HEK293 (cell line): Measurements from ENCODE around the gene CREB5.

ENCODE experiments used
- ELK4 ChIP-seq: IDR thresholded peaks from 2 replicates; pipeline ENCODE4 v1.6.1; 2011; ENCODE audit warnings: mild to moderate bottlenecking, low read depth, low read length, borderline replicate concordance
- HIC1 ChIP-seq: fragments of 450-650 bp; formaldehyde crosslinking; IDR thresholded peaks from 2 replicates; pipeline ENCODE4 v1.5.1; 2016; ENCODE audit warnings: missing biosample characterization, missing genetic modification characterization
- HOXC10 ChIP-seq: sonication (generic); formaldehyde crosslinking; IDR thresholded peaks from 2 replicates; pipeline ENCODE4 v1.8.1; 2023; ENCODE audit warnings: mild to moderate bottlenecking, missing genetic modification reagents
- KLF17 ChIP-seq: fragments of 450-650 bp; formaldehyde crosslinking; IDR thresholded peaks from 2 replicates; pipeline ENCODE4 v1.5.1; 2016; ENCODE audit warnings: missing biosample characterization, missing genetic modification characterization
- MEIS1 ChIP-seq: sonication (generic); formaldehyde crosslinking; IDR thresholded peaks from 2 replicates; pipeline ENCODE4 v1.8.1; 2022; ENCODE audit warnings: missing genetic modification reagents, mild to moderate bottlenecking, borderline replicate concordance
- PRDM6 ChIP-seq: fragments of 450-650 bp; formaldehyde crosslinking; IDR thresholded peaks from 2 replicates; pipeline ENCODE4 v1.5.1; 2017; ENCODE audit warnings: missing biosample characterization, missing genetic modification characterization
- REPIN1 ChIP-seq: fragments of 450-650 bp; formaldehyde crosslinking; IDR thresholded peaks from 2 replicates; pipeline ENCODE4 v1.5.1; 2017; ENCODE audit warnings: missing biosample characterization, missing genetic modification characterization, low read depth
- TSHZ1 ChIP-seq: fragments of 450-650 bp; formaldehyde crosslinking; IDR thresholded peaks from 2 replicates; pipeline ENCODE4 v1.5.1; 2016; ENCODE audit warnings: missing biosample characterization, missing genetic modification characterization, borderline replicate concordance
- ZBTB44 ChIP-seq: fragments of 450-650 bp; IDR thresholded peaks from 2 replicates; pipeline ENCODE4 v1.5.1; 2018; ENCODE audit warnings: missing biosample characterization, mild to moderate bottlenecking, missing genetic modification characterization
- ZNF174 ChIP-seq: fragments of 450-650 bp; formaldehyde crosslinking; IDR thresholded peaks from 2 replicates; pipeline ENCODE4 v1.5.0; 2017; ENCODE audit warnings: missing biosample characterization, mild to moderate bottlenecking, missing genetic modification characterization
- ZNF280C ChIP-seq: fragments of 450-650 bp; formaldehyde crosslinking; IDR thresholded peaks from 2 replicates; pipeline ENCODE4 v1.5.1; 2016; ENCODE audit warnings: missing biosample characterization, missing genetic modification characterization
- ZNF335 ChIP-seq: fragments of 450-650 bp; formaldehyde crosslinking; conservative IDR thresholded peaks from 2 replicates; pipeline ENCODE4 v1.5.1; 2016; ENCODE audit warnings: missing biosample characterization, missing genetic modification characterization
- ZNF404 ChIP-seq: fragments of 450-650 bp; formaldehyde crosslinking; IDR thresholded peaks from 2 replicates; pipeline ENCODE4 v1.5.1; 2017; ENCODE audit warnings: missing biosample characterization, missing genetic modification characterization
- ZNF48 ChIP-seq: fragments of 450-650 bp; formaldehyde crosslinking; IDR thresholded peaks from 2 replicates; pipeline ENCODE4 v1.5.1; 2016; ENCODE audit warnings: missing biosample characterization, missing genetic modification characterization
- ZNF596 ChIP-seq: fragments of 450-650 bp; IDR thresholded peaks from 2 replicates; pipeline ENCODE4 v1.5.0; 2018; ENCODE audit warnings: missing biosample characterization, mild to moderate bottlenecking, missing genetic modification characterization, moderate library complexity
- ZNF645 ChIP-seq: fragments of 450-650 bp; formaldehyde crosslinking; IDR thresholded peaks from 2 replicates; pipeline ENCODE4; 2016; ENCODE audit warnings: missing biosample characterization, missing genetic modification characterization
- ZNF654 ChIP-seq: fragments of 450-650 bp; formaldehyde crosslinking; IDR thresholded peaks from 2 replicates; pipeline ENCODE4 v1.5.1; 2016; ENCODE audit warnings: low read depth, missing biosample characterization, missing genetic modification characterization
- ZNF664 ChIP-seq: fragments of 450-650 bp; formaldehyde crosslinking; IDR thresholded peaks from 2 replicates; pipeline ENCODE4 v1.5.1; 2016; ENCODE audit warnings: missing biosample characterization, missing genetic modification characterization
- ZNF76 ChIP-seq: fragments of 450-650 bp; formaldehyde crosslinking; IDR thresholded peaks from 2 replicates; pipeline ENCODE4; 2016; ENCODE audit warnings: low read depth, missing biosample characterization, missing genetic modification characterization, borderline replicate concordance
- ZNF776 ChIP-seq: fragments of 450-650 bp; formaldehyde crosslinking; IDR thresholded peaks from 2 replicates; pipeline ENCODE4 v1.5.0; 2017; ENCODE audit warnings: missing biosample characterization, missing genetic modification characterization, borderline replicate concordance
- ZNF777 ChIP-seq: fragments of 450-650 bp; formaldehyde crosslinking; IDR thresholded peaks from 2 replicates; pipeline ENCODE4 v1.5.1; 2017; ENCODE audit warnings: missing biosample characterization, missing genetic modification characterization, borderline replicate concordance
- ZNF837 ChIP-seq: fragments of 450-650 bp; formaldehyde crosslinking; IDR thresholded peaks from 2 replicates; pipeline ENCODE4 v1.5.1; 2016; ENCODE audit warnings: missing biosample characterization, missing genetic modification characterization
- ZSCAN5A ChIP-seq: fragments of 450-650 bp; formaldehyde crosslinking; IDR thresholded peaks from 2 replicates; pipeline ENCODE4 v1.5.1; 2016; ENCODE audit warnings: missing biosample characterization, missing genetic modification characterization

The CREB5 gene

GRCh38 chr7:28433699-28434219 lies 21.4 kb downstream of the CREB5 start (continued):
- TF ChIP-seq ZNF645 (tag by site-specific recombination) (no peak), ZNF654 (tag by site-specific recombination) (no peak), MEIS1 (CRISPR knock-in tag) (no peak), ZNF48 (tag by site-specific recombination) (no peak), HIC1 (tag by site-specific recombination) (no peak), ZNF335 (tag by site-specific recombination) (0 out of 2 replicates have a peak, but pooled peaks have one; percentile 16), ZNF404 (no peak), ZNF76 (tag by site-specific recombination) (no peak), PRDM6 (tag by site-specific recombination) (peak; percentile 97), ZNF776 (no peak), KLF17 (tag by site-specific recombination) (no peak), REPIN1 (tag by site-specific recombination) (no peak), ZNF280C (tag by site-specific recombination) (no peak), ZNF777 (no peak), TSHZ1 (tag by site-specific recombination) (no peak), ZNF837 (tag by site-specific recombination) (no peak), ELK4 (no peak), ZNF664 (tag by site-specific recombination) (no peak), ZNF174 (tag by site-specific recombination) (no peak), ZSCAN5A (tag by site-specific recombination) (no peak), ZBTB44 (tag by site-specific recombination) (peak; percentile 5; the same call in 1 of the 2 replicates), HOXC10 (CRISPR knock-in tag) (no peak), ZNF596 (tag by site-specific recombination) (no peak)
